Neural crest cell (in vitro differentiated cells): ENCODE data around the gene CTNNA3. TPM values are rescaled to one million over a fixed set of nuclear protein-coding genes. Genes with fewer than 3 reads are reported as not detected.

ENCODE experiments used
- DNase-seq: peaks from one replicate; pipeline ENCODE4 v3.0.0; 2021; ENCODE audit warnings: low read depth, mixed read lengths, low spot score
- H3K27ac Mint-ChIP-seq: one replicate; pipeline ENCODE4 v1.8.0; 2021; ENCODE audit warnings: mild to moderate bottlenecking, mixed read lengths; ENCODE audit not compliant: unreplicated experiment
- H3K27me3 Mint-ChIP-seq: 2 replicates; pipeline ENCODE4 v1.8.0; 2021; ENCODE audit warnings: low read depth, mild to moderate bottlenecking, mixed read lengths
- H3K36me3 Mint-ChIP-seq: 2 replicates; pipeline ENCODE4 v1.8.0; 2021; ENCODE audit warnings: low read depth, mild to moderate bottlenecking, mixed read lengths
- H3K4me1 Mint-ChIP-seq: 2 replicates; pipeline ENCODE4 v1.8.0; 2021; ENCODE audit warnings: mixed read lengths
- H3K4me3 Mint-ChIP-seq: one replicate; pipeline ENCODE4 v1.8.0; 2021; ENCODE audit warnings: mild to moderate bottlenecking, mixed read lengths
- H3K9me3 Mint-ChIP-seq: 2 replicates; pipeline ENCODE4 v1.8.0; 2021; ENCODE audit warnings: mixed read lengths
- total RNA-seq: library from RNA; stranded (reverse); gene quantifications from 2 replicates; pipeline ENCODE4 v1.2.1, GENCODE V29; 2021
- TF ChIP-seq, protein P1 (sequence below): fragments of 200-600 bp; sonication (generic); conservative IDR thresholded peaks from 2 replicates; pipeline ENCODE4 v1.5.0; 2021; ENCODE audit warnings: antibody characterized with exemption, mild to moderate bottlenecking

The CTNNA3 gene
- total RNA-seq, 1 donor from 2014 or later: 4.7 TPM

DNA sequence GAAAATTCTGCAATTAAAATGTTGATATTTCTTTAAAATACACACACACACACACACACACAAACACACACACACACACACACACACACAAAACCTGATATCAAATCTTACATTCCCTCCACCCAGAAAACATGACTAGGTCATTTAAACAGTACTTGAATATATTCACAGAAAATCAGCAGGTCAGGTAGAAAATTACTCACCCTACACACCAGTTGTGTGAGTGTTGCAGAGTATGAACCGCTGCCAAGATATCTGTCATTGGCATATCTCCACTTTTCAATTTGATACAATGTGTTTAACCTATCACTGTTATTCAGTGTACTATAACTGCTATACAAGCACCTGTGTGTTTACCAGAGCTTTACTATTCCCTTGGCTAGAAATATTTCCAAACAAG, 1053.8 kb downstream of the CTNNA3 start:
- Mint-ChIP-seq H3K4me1 (no peaks in the 10 kb centered on the region), H3K27ac (no peak overlapping the region)

DNA sequence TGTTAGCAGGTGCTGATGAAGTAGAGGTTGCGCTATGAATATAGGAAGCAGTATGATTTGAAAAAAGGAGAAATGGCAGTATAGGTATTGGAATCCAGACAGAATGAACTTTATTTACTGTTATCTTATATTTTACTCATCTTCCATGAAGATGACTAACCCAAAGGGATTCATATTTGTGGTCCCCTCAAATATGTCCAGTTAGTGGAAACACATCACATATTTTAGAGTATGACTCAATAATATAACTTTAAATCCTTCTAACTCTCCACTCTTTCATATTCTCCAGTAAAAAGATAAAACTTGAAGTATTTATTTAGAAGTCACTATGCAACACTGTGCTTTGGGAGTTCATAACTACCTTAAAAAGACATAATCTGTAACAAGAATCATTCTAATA, 1056.6 kb downstream of the CTNNA3 start:
- Mint-ChIP-seq H3K4me3 (no peak overlapping the region), H3K4me1 (no peaks in the 10 kb centered on the region), H3K9me3 (no peaks in the 10 kb centered on the region), H3K27me3 (no peaks in the 10 kb centered on the region), H3K27ac (no peak overlapping the region), H3K36me3 (no peaks in the 10 kb centered on the region)
- DNase-seq: no peak
- TF ChIP-seq, protein P1, sequence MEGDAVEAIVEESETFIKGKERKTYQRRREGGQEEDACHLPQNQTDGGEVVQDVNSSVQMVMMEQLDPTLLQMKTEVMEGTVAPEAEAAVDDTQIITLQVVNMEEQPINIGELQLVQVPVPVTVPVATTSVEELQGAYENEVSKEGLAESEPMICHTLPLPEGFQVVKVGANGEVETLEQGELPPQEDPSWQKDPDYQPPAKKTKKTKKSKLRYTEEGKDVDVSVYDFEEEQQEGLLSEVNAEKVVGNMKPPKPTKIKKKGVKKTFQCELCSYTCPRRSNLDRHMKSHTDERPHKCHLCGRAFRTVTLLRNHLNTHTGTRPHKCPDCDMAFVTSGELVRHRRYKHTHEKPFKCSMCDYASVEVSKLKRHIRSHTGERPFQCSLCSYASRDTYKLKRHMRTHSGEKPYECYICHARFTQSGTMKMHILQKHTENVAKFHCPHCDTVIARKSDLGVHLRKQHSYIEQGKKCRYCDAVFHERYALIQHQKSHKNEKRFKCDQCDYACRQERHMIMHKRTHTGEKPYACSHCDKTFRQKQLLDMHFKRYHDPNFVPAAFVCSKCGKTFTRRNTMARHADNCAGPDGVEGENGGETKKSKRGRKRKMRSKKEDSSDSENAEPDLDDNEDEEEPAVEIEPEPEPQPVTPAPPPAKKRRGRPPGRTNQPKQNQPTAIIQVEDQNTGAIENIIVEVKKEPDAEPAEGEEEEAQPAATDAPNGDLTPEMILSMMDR: no peak

More for the DNA sequence above, 1053.8 kb downstream of the CTNNA3 start:
- TF ChIP-seq, protein P1: no peak
- Mint-ChIP-seq H3K9me3 (no peaks in the 10 kb centered on the region), H3K36me3 (no peaks in the 10 kb centered on the region), H3K27me3 (no peaks in the 10 kb centered on the region), H3K4me3 (no peak overlapping the region)
- DNase-seq: no peak

DNA sequence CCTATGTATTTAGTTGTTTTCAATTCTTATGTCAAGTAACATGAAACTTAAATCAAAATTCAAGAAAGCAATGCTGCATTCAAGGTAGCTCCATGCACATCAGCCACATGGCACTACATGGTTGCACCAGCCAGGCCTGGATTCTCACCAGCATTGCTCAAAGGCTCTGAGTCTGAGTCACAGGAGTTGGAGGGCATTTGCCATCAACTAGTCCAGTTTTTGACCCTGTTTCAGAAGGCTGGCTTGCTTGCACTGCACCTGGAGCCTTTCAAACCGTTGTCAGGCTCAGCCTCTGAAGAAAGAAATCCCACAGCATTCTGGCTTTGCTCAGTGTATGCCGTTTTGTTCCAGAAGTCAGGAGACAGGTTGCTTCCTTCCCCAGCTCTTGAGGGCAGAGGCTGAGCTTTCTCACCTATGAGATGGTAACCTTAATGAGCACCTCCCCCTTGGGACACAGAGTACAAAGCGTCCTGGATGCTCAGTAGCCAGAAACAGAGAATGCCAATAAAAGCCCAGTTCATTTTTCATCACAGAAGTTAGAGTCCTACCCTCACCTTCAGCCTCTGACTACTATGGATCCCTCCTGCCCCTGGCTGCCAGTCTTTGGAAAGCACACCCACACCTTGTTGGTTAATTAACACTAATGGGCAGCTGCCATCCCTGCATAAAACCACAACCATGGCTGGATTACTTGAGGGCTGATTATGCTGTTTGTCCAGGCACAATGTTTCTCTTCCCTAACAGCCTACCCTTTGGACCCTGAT, 1058.5 kb downstream of the CTNNA3 start:
- Mint-ChIP-seq H3K36me3 (no peaks in the 10 kb centered on the region), H3K9me3 (no peaks in the 10 kb centered on the region), H3K4me3 (no peak overlapping the region), H3K4me1 (no peaks in the 10 kb centered on the region), H3K27ac (no peak overlapping the region), H3K27me3 (no peaks in the 10 kb centered on the region)
- no peak for DNase-seq
- TF ChIP-seq, protein P1: no peak

DNA sequence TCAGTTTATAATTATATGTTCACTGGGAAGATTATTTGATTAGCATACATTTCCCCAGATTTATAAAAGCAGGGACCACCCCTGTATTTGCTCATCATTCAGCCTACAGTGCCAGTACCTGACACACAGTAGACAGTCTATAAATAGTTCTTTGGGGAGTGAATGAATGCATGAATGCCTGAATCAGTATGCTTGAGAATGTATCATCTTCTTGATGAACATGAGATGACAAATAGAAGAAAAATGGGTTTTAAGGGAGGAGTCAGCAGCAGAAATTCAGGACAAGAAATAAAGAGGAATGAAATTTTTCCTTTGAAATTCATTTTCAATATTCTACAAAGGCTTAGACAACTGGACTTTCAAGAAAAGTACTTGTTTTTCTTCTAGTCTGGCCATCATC, 1066.0 kb downstream of the CTNNA3 start:
- Mint-ChIP-seq H3K4me1 (no peaks in the 10 kb centered on the region), H3K27ac (no peak overlapping the region), H3K27me3 (no peaks in the 10 kb centered on the region), H3K36me3 (no peaks in the 10 kb centered on the region), H3K9me3 (no peaks in the 10 kb centered on the region), H3K4me3 (no peak overlapping the region)
- DNase-seq: no peak
- TF ChIP-seq, protein P1: no peak

DNA sequence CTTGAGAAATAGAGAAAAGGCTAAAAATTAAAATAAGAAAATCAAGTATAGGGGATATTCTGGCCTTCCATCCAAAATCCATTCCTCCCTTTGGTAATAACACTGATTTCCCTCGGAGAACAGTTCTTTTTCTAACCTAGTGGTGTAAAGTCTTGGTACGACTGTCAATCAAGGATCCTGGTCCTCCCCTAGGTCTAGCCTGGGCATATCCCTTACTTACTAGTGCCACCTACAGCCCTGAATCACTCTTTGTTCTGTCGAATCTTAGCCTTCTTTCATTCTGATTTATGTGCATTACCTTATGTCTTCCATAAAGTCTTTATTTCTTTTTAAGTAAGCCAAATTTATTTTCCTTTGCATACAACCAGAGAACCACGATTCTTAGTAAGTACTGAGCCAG, 1068.8 kb downstream of the CTNNA3 start:
- H3K4me3 Mint-ChIP-seq: no peak overlapping the region
- H3K9me3 Mint-ChIP-seq: no peaks in the 10 kb centered on the region
- TF ChIP-seq, protein P1: peak; percentile 46
- H3K4me1 Mint-ChIP-seq: no peaks in the 10 kb centered on the region
- no peaks in the 10 kb centered on the region for H3K27me3 Mint-ChIP-seq
- H3K36me3 Mint-ChIP-seq: no peaks in the 10 kb centered on the region
- H3K27ac Mint-ChIP-seq: no peak overlapping the region
- no peak for DNase-seq
